Measurements from ENCODE around the gene TRMO. TPM values are rescaled to one million over a fixed set of nuclear protein-coding genes. Genes with fewer than 3 reads are reported as not detected.

Gene TRMO
- total RNA-seq, 2 experiments from 2014 or later, result 18.7 to 19.2 TPM

- peak overlapping the region; percentile 97 for H3K27ac Mint-ChIP-seq
- peaks cover 45% of the 10 kb centered on the region for H3K4me1 Mint-ChIP-seq (ENCODE audit: low read depth)
- ATAC-seq (peak; percentile 35), DNase-seq (peak; percentile 89)
- H3K27me3 Mint-ChIP-seq (ENCODE audit: low read depth), result peaks cover 2% of the 10 kb centered on the region
- H3K4me3 Mint-ChIP-seq, result peak overlapping the region; percentile 89
- no peaks in the 10 kb centered on the region for H3K9me3 Mint-ChIP-seq (ENCODE audit: insufficient read depth)
- POLR2A ChIA-PET, result interaction anchor here (0.6 to 5.8 kb wide), 4 partner anchors 10 to 69 kb away, joined by 3 to 110 read pairs (median 40); partner anchors contain the start of gene ANP32B
- H3K36me3 Mint-ChIP-seq (ENCODE audit: low read depth), result peaks cover 10% of the 10 kb centered on the region
- CTCF ChIA-PET, result interaction anchor here (0.7 to 9.8 kb wide), 48 partner anchors 8 to 340 kb away, joined by 3 to 222 read pairs (median 6); partner anchors contain the start of genes ANP32B, HEMGN, NANS and TBC1D2
Measured at GRCh38 chr9:97923529-97924108, 1.3 kb upstream of the TRMO start.

DNA sequence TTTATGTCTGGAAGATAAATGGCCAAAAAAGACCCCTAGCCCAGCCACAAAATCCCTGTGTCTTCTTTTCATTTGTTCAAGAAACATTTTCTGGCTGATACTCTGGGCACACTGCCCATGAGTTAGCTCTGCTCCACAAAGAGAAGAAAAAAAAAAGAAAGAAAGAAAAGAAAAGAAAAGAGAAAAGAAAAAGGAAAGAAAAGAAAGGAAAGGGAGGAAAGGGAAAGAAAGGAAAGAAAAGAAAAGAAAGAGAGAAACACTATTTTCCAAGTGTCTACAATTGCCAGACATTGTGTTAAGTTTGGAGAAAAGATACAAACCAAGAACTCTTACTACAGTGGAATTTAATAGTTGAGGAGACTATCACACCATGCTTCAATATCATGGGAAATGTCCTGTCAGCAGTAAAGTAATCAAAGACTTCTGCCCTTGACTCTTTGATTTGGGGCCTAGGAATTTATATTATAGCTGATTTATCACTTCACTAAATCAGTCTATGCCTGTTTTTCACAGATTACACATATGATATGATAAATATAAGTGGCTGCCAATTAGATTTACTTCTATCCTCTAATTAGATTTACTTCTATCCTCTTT lies 3.0 kb downstream of the TRMO start:
- no peak for ATAC-seq
- ChIA-PET CTCF (interaction anchor here (1.1 to 9.8 kb wide), 5 partner anchors 11 to 115 kb away, joined by 3 to 222 read pairs (median 50); partner anchors contain the start of gene ANP32B), POLR2A (interaction anchor here (2.0 to 5.8 kb wide), 3 partner anchors 14 to 137 kb away, joined by 4 to 110 read pairs (median 76); partner anchors contain the start of genes ANP32B and NANS)
- Mint-ChIP-seq H3K4me1 (ENCODE audit: low read depth) (peaks cover 54% of the 10 kb centered on the region), H3K36me3 (ENCODE audit: low read depth) (peaks cover 30% of the 10 kb centered on the region), H3K27me3 (ENCODE audit: low read depth) (peaks cover 2% of the 10 kb centered on the region), H3K9me3 (ENCODE audit: insufficient read depth) (no peaks in the 10 kb centered on the region), H3K4me3 (peak overlapping the region; percentile 89), H3K27ac (peak overlapping the region; percentile 97)
- no peak for DNase-seq

- H3K36me3 Mint-ChIP-seq (ENCODE audit: low read depth), result peaks cover 35% of the 10 kb centered on the region
- DNase-seq, result no peak
- H3K9me3 Mint-ChIP-seq (ENCODE audit: insufficient read depth), result no peaks in the 10 kb centered on the region
- H3K27me3 Mint-ChIP-seq (ENCODE audit: low read depth), result peaks cover 2% of the 10 kb centered on the region
- POLR2A ChIA-PET, result interaction anchor here (1.0 to 2.0 kb wide), 4 partner anchors 12 to 138 kb away, joined by 4 to 5 read pairs (median 4); partner anchors contain the start of genes ANP32B and NANS
- H3K4me1 Mint-ChIP-seq (ENCODE audit: low read depth), result peaks cover 47% of the 10 kb centered on the region
- CTCF ChIA-PET, result interaction anchor here (9.5 to 9.8 kb wide), 2 partner anchors 16 to 26 kb away, joined by 107 to 222 read pairs; no protein-coding TSS in a partner anchor
- H3K27ac Mint-ChIP-seq, result peak overlapping the region; percentile 97
- ATAC-seq, result no peak
- peak overlapping the region; percentile 89 for H3K4me3 Mint-ChIP-seq
Measured at GRCh38 chr9:97918611-97919010, 3.7 kb downstream of the TRMO start.

DNA sequence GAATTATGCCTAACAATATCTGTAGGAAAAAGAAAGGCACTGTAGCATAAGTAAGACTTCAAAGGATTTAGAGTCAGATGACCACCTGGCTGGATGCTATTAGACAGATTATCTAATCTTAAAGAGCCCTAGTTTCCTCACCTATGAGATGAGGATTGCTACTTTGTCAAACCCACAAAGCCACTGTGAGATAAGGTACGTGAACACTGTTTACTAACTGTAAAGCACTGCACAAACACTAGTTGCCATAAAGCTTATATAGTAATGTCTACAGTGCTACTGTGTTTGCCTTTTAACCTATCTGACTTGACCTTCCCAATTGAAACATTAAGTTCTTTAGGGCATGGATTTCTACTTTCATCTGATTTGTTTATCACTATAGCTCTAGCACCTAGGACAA lies 10.3 kb downstream of the TRMO start:
- CTCF ChIA-PET, result interaction anchor here (1.0 to 6.4 kb wide), 3 partner anchors 11 to 21 kb away, joined by 4 to 28 read pairs (median 4); no protein-coding TSS in a partner anchor
- H3K27ac Mint-ChIP-seq, result no peak overlapping the region
- no peaks in the 10 kb centered on the region for H3K9me3 Mint-ChIP-seq (ENCODE audit: insufficient read depth)
- POLR2A ChIA-PET, result interaction anchor here (0.9 to 2.9 kb wide), 2 partner anchors 9 to 10 kb away, joined by 3 to 10 read pairs; partner anchors contain the start of gene TRMO
- H3K4me3 Mint-ChIP-seq, result no peak overlapping the region
- H3K27me3 Mint-ChIP-seq (ENCODE audit: low read depth), result no peaks in the 10 kb centered on the region
- peaks cover 69% of the 10 kb centered on the region for H3K36me3 Mint-ChIP-seq (ENCODE audit: low read depth)
- ATAC-seq (no peak), DNase-seq (no peak)
- H3K4me1 Mint-ChIP-seq (ENCODE audit: low read depth), result peaks cover 33% of the 10 kb centered on the region

DNA sequence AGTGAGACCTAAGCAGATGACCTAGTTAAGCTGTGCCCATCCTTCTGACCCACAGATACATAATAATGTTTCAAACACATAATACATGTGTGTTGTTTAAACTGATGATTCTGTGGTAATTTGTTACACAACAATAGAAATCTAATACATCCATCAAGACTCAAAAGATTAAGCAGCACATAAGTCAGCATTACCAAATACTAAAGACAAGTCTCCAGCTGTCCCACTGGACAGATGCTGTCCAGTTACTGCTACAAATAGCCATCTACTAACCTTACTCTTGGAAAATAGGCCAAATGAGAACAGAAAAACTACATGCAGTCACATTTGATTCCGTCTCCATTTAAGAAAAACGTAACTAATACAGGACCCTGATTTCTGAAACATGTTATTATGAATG lies 10.8 kb downstream of the TRMO start:
- Mint-ChIP-seq H3K4me3 (no peak overlapping the region), H3K36me3 (ENCODE audit: low read depth) (peaks cover 68% of the 10 kb centered on the region), H3K27me3 (ENCODE audit: low read depth) (no peaks in the 10 kb centered on the region), H3K27ac (no peak overlapping the region), H3K4me1 (ENCODE audit: low read depth) (peaks cover 35% of the 10 kb centered on the region), H3K9me3 (ENCODE audit: insufficient read depth) (no peaks in the 10 kb centered on the region)
- ATAC-seq (no peak), DNase-seq (no peak)
- ChIA-PET POLR2A (interaction anchor here (0.9 to 2.9 kb wide), 2 partner anchors 9 to 11 kb away, joined by 3 to 10 read pairs; partner anchors contain the start of gene TRMO), CTCF (interaction anchor here (1.0 to 6.4 kb wide), 4 partner anchors 10 to 21 kb away, joined by 4 to 28 read pairs (median 4); partner anchors contain the start of gene TRMO)

DNA sequence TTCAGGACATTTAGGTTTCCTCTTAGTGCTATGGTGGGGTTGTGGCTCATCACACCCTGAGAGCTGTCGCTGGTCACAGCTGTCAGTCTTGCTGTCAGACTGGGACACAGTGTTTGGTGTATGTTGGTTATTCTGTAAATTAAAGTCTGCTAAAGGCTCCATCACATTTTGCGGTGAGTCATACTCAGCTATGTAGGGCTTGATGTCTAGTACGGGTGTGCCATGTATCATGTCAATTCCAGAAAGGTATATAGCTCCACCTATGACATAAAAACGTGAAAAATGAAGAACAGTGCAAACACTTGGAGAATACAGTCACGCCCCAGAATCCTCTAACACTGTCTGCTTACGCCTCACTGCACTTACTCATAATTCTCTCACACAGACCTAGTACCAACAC lies 11.9 kb downstream of the TRMO start:
- Mint-ChIP-seq H3K4me1 (ENCODE audit: low read depth) (peaks cover 46% of the 10 kb centered on the region), H3K36me3 (ENCODE audit: low read depth) (peaks cover 67% of the 10 kb centered on the region), H3K27me3 (ENCODE audit: low read depth) (no peaks in the 10 kb centered on the region), H3K9me3 (ENCODE audit: insufficient read depth) (no peaks in the 10 kb centered on the region), H3K27ac (peak overlapping the region; percentile 33), H3K4me3 (no peak overlapping the region)
- ChIA-PET CTCF (interaction anchor here (1.2 to 6.4 kb wide), 3 partner anchors 9 to 21 kb away, joined by 4 to 28 read pairs (median 20); partner anchors contain the start of gene TRMO), POLR2A (interaction anchor here (3.2 kb wide), 1 partner anchor 12 kb away, joined by 21 read pairs; the partner anchor contains the start of gene TRMO)
- ATAC-seq (no peak), DNase-seq (peak; percentile 14)

DNA sequence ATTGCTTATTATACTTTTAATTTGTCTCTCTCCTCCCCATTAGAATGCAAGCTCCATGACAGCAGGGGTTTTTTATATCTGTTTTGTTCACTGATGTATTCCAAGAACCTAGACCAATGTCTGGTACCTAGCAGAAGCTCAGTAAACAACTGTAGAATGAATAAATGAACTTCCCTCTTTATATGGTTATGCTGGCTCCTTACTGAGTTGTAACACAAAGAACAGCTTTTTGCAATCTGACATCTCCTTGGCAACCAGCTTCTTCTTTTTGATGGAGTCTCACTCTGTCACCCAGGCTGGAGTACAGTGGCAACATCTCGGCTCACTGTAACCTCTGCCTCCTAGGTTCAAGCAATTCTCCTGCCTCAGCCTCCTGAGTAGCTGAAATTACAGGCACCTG lies 13.6 kb downstream of the TRMO start:
- Mint-ChIP-seq H3K4me3 (no peak overlapping the region), H3K9me3 (ENCODE audit: insufficient read depth) (no peaks in the 10 kb centered on the region), H3K4me1 (ENCODE audit: low read depth) (peaks cover 53% of the 10 kb centered on the region), H3K27ac (peak overlapping the region; percentile 63), H3K27me3 (ENCODE audit: low read depth) (no peaks in the 10 kb centered on the region), H3K36me3 (ENCODE audit: low read depth) (peaks cover 61% of the 10 kb centered on the region)
- ChIA-PET CTCF (interaction anchor here (0.9 to 6.4 kb wide), 8 partner anchors 7 to 19 kb away, joined by 3 to 28 read pairs (median 6); partner anchors contain the start of gene TRMO), POLR2A (interaction anchor here (0.7 to 3.2 kb wide), 2 partner anchors 13 to 142 kb away, joined by 3 to 21 read pairs; partner anchors contain the start of gene TRMO)
- ATAC-seq (no peak), DNase-seq (peak; percentile 2)

DNA sequence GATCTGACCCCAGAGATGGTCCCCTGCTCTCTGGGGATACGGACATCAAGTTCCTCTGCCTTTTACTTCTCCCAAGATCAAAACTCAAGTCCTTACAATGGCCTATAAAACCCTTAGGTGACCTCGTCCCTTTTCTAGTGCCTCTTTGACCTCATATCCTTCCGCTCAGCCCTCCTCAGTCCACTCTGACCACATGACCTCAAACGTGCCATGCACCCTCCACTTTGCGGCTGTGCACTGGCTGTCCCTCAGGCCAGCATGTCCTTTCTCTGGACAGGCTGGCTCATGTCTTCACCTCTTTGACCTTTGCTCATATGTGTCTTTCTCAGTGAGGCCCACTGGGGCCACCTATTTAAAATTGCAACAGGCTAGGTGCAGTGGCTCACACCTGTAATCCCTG lies 14.7 kb downstream of the TRMO start:
- Mint-ChIP-seq H3K4me3 (no peak overlapping the region), H3K27me3 (ENCODE audit: low read depth) (no peaks in the 10 kb centered on the region), H3K27ac (peak overlapping the region; percentile 98), H3K9me3 (ENCODE audit: insufficient read depth) (no peaks in the 10 kb centered on the region), H3K36me3 (ENCODE audit: low read depth) (peaks cover 57% of the 10 kb centered on the region), H3K4me1 (ENCODE audit: low read depth) (peaks cover 61% of the 10 kb centered on the region)
- DNase-seq (peak; percentile 17), ATAC-seq (no peak)
- ChIA-PET POLR2A (interaction anchor here (3.2 to 3.7 kb wide), 2 partner anchors 14 kb away, joined by 21 to 76 read pairs; partner anchors contain the start of gene TRMO), CTCF (interaction anchor here (1.6 to 11.0 kb wide), 5 partner anchors 9 to 18 kb away, joined by 6 to 222 read pairs (median 20); partner anchors contain the start of gene TRMO)

DNA sequence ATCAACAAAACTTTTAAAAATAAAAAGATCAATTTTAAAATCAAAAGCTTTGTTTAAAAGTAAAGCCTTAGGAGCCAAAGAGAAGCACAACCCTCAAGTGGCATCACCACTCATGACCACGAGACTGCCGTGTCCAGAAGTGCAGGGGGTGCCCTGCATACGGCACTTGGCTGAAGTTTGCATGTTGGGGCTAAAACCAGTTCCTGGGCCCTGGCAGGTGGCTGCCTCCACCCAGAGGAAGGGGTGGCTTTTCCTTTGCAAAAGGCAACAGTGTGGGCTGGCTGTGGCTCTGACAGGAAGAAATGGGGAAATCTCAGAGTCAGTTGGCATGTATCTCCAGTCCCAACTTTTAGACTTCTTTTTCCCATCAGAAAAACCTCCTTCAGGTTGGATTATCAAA lies 15.3 kb downstream of the TRMO start:
- Mint-ChIP-seq H3K27me3 (ENCODE audit: low read depth) (no peaks in the 10 kb centered on the region), H3K4me3 (peak overlapping the region; percentile 72), H3K36me3 (ENCODE audit: low read depth) (peaks cover 54% of the 10 kb centered on the region), H3K27ac (peak overlapping the region; percentile 98), H3K9me3 (ENCODE audit: insufficient read depth) (no peaks in the 10 kb centered on the region), H3K4me1 (ENCODE audit: low read depth) (peaks cover 63% of the 10 kb centered on the region)
- peak; percentile 17 for ATAC-seq
- ChIA-PET POLR2A (interaction anchor here (0.6 to 3.7 kb wide), 4 partner anchors 11 to 1545 kb away, joined by 3 to 76 read pairs (median 6); partner anchors contain the start of genes TRIM14 and TRMO), CTCF (interaction anchor here (1.4 to 11.0 kb wide), 5 partner anchors 9 to 195 kb away, joined by 3 to 222 read pairs (median 7); partner anchors contain the start of gene TRMO)
- DNase-seq, result peak; percentile 43

DNA sequence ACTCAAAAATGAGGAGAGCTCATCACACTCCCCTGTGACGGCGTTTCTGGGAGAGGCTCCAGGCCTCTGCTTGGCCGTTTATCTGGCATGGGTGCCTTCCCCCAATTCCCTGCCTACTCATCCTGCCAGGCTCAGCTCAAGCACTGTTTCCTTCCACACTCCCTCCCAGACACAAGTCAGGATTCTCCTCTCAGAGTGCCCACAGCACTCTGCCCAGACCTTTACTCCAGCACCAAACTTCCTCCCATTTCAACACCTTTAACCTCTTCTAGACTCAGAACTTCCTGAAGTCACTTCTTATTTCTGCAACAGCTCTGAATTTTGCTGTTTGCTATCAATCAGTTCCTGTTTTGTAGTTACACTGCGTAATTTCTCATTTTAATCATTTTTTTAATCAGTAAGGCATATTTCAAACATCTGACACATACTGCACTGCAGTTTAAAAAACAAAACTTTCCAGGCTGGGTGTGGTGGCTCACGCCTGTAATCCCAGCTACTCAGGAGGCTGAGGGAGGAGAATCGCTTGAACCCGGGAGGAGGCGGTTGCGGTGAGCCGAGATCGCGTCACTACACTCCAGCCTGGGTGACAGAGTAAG lies 16.0 kb downstream of the TRMO start:
- DNase-seq, result no peak
- Mint-ChIP-seq H3K4me1 (ENCODE audit: low read depth) (peaks cover 70% of the 10 kb centered on the region), H3K27ac (peak overlapping the region; percentile 98), H3K4me3 (peak overlapping the region; percentile 72), H3K36me3 (ENCODE audit: low read depth) (peaks cover 55% of the 10 kb centered on the region), H3K9me3 (ENCODE audit: insufficient read depth) (no peaks in the 10 kb centered on the region), H3K27me3 (ENCODE audit: low read depth) (no peaks in the 10 kb centered on the region)
- POLR2A ChIA-PET, result interaction anchor here (1.0 to 3.7 kb wide), 4 partner anchors 12 to 213 kb away, joined by 3 to 76 read pairs (median 4); partner anchors contain the start of genes ANP32B, TRIM14 and TRMO
- CTCF ChIA-PET, result interaction anchor here (1.4 to 11.0 kb wide), 5 partner anchors 10 to 196 kb away, joined by 3 to 222 read pairs (median 7); partner anchors contain the start of genes ANP32B and TRMO
- peak; percentile 3 for ATAC-seq
